Upper lobe of right lung (tissue), 1 donor: Measurements from ENCODE around the gene IGFBP2. TPM values are rescaled to one million over a fixed set of nuclear protein-coding genes. Genes with fewer than 3 reads are reported as not detected.

Source experiments
- ATAC-seq: fragments of 200-7000 bp; cut with Tn5 transposase; one replicate; pipeline ENCODE4 v1.9.1; 2020; ENCODE audit warnings: mild to moderate bottlenecking, moderate library complexity
- DNase-seq: peaks from one replicate; pipeline ENCODE4 v3.0.0-alpha.2; 2020
- H3K27ac ChIP-seq: fragments of 200-600 bp; one replicate; pipeline ENCODE4 v1.8.0; 2022
- H3K27me3 ChIP-seq: fragments of 200-600 bp; one replicate; pipeline ENCODE4 v1.8.0; 2022; ENCODE audit warnings: mild to moderate bottlenecking
- H3K36me3 ChIP-seq: fragments of 200-600 bp; one replicate; pipeline ENCODE4 v1.8.0; 2022
- H3K4me1 ChIP-seq: fragments of 200-600 bp; one replicate; pipeline ENCODE4 v1.8.0; 2022
- H3K4me3 ChIP-seq: fragments of 200-600 bp; one replicate; pipeline ENCODE4 v1.8.0; 2022; ENCODE audit warnings: mild to moderate bottlenecking
- H3K9me3 ChIP-seq: fragments of 200-600 bp; one replicate; pipeline ENCODE4 v1.8.0; 2022
- CTCF ChIP-seq: fragments of 200-600 bp; IDR thresholded peaks from one replicate; pipeline ENCODE4 v1.8.0; 2022; ENCODE audit warnings: antibody characterized with exemption
- intact Hi-C: fragments of 100-400 bp; cut with DNase I; formaldehyde crosslinking; loops from one replicate; pipeline ENCODE4 v1.11.0; 2022
- total RNA-seq: library from RNA; stranded (reverse); fragmentation: NEBNext Ultra II Directional; extraction: Animal tissue kit (Norgen Biotek cat#: 25700); gene quantifications from one replicate; pipeline ENCODE4 v1.2.1, GENCODE V29; 2021
- donor health status: DM: no; HTN: yes; CAD: no; lungs with severe emphysema.

Gene IGFBP2
- total RNA-seq, 1 donor from 2014 or later: 46.1 TPM

- peaks cover 25% of the 10 kb centered on the region for H3K27me3 ChIP-seq
These were observed 65.1 kb downstream of the IGFBP2 start for GRCh38 chr2:216698293-216698692.

DNA sequence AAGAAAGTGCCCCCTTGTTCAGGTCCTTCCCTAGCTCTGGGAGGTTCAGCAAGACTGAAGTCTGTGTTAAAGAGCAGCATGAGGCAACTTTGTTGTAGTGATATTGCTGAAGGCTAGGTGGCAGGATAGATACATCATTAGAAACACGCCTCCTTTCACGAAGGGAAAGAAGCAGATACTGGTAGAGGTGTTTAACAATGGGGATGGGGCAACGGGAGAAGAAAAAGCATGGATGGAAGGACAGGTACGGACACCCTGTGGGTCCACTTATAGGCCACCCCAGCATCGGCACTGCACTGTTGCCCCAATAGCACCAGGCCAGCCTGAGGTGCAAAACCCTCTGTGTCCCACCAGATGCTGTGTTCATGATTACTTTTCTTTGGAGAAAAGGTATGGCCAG lies 65.7 kb downstream of the IGFBP2 start:
- peaks cover 24% of the 10 kb centered on the region for H3K27me3 ChIP-seq
- peak; percentile 57 for TF ChIP-seq CTCF
- peaks cover 16% of the 10 kb centered on the region for H3K4me1 ChIP-seq
- intact Hi-C loops: no loop called here
- no peaks in the 10 kb centered on the region for H3K36me3 ChIP-seq
- DNase-seq: no peak
- no peaks in the 10 kb centered on the region for H3K9me3 ChIP-seq
- H3K27ac ChIP-seq: no peak overlapping the region
- no peak overlapping the region for H3K4me3 ChIP-seq
- peak; percentile 73 for ATAC-seq

More at GRCh38 chr2:216698293-216698692, 65.1 kb downstream of the IGFBP2 start:
- TF ChIP-seq CTCF: no peak
- Histone ChIP-seq H3K4me1 (peaks cover 16% of the 10 kb centered on the region), H3K27ac (no peak overlapping the region), H3K9me3 (no peaks in the 10 kb centered on the region), H3K4me3 (no peak overlapping the region), H3K36me3 (no peaks in the 10 kb centered on the region)
- ATAC-seq (no peak), DNase-seq (no peak)
- intact Hi-C loops: no loop called here

DNA sequence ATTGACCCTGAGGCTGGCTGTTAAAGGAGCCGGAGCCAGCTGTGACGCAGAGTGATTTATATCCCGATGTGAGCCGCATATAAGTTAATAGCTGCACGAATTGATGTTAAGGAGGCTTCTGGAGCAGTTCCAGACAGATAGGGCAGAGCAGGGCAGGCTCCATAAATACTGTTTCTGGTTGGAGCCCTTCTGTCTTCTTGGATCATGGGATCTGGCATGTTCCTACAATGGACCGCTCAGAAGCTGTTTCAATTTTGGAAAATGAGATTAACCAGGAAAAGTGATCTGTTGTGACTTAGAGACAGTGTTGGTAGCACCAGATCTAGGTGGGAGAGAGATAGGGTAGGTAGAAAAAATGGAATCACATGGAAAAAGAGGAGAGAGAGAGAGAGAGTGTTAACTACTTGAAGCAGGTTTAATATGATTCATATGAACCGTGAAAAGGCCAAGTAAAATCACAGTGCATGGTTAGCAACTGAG lies 66.9 kb downstream of the IGFBP2 start:
- intact Hi-C loops: no loop called here
- Histone ChIP-seq H3K4me1 (peaks cover 5% of the 10 kb centered on the region), H3K4me3 (no peak overlapping the region), H3K27me3 (peaks cover 12% of the 10 kb centered on the region), H3K9me3 (no peaks in the 10 kb centered on the region), H3K27ac (no peak overlapping the region), H3K36me3 (no peaks in the 10 kb centered on the region)
- no peak for TF ChIP-seq CTCF
- ATAC-seq (no peak), DNase-seq (no peak)

GRCh38 chr2:216700781-216701180 lies 67.6 kb downstream of the IGFBP2 start:
- Histone ChIP-seq H3K4me1 (peaks cover 3% of the 10 kb centered on the region), H3K9me3 (no peaks in the 10 kb centered on the region), H3K27me3 (peaks cover 11% of the 10 kb centered on the region), H3K36me3 (no peaks in the 10 kb centered on the region), H3K27ac (no peak overlapping the region), H3K4me3 (no peak overlapping the region)
- ATAC-seq: no peak
- TF ChIP-seq CTCF: no peak
- no peak for DNase-seq
- intact Hi-C loops: no loop called here

- intact Hi-C loops: no loop called here
- Histone ChIP-seq H3K4me1 (peaks cover 3% of the 10 kb centered on the region), H3K4me3 (no peak overlapping the region), H3K9me3 (no peaks in the 10 kb centered on the region), H3K27ac (no peak overlapping the region), H3K36me3 (no peaks in the 10 kb centered on the region), H3K27me3 (peaks cover 6% of the 10 kb centered on the region)
- DNase-seq (no peak), ATAC-seq (no peak)
- no peak for TF ChIP-seq CTCF
These were observed 68.3 kb downstream of the IGFBP2 start for GRCh38 chr2:216701544-216701943.

GRCh38 chr2:216702756-216703155 lies 69.5 kb downstream of the IGFBP2 start:
- TF ChIP-seq CTCF: no peak
- intact Hi-C loops: no loop called here
- Histone ChIP-seq H3K4me1 (peaks cover 3% of the 10 kb centered on the region), H3K36me3 (no peaks in the 10 kb centered on the region), H3K27ac (no peak overlapping the region), H3K9me3 (no peaks in the 10 kb centered on the region), H3K27me3 (peaks cover 2% of the 10 kb centered on the region), H3K4me3 (no peak overlapping the region)
- no peak for DNase-seq
- no peak for ATAC-seq
